BJ (cell line): Measurements from ENCODE around the gene CYB561D1. TPM values are rescaled to one million over a fixed set of nuclear protein-coding genes. Genes with fewer than 3 reads are reported as not detected.

Experiments used
- CTCF ChIA-PET: fragments of 350-600 bp; formaldehyde crosslinking; extraction: SDS; loops from one replicate; lab custom pipeline; 2021; ENCODE audit warnings: antibody characterized with exemption, inconsistent platforms; lab: Yijun Ruan, JAX
- POLR2A ChIA-PET: fragments of 300-600 bp; sonication (Branson Sonifier 250); formaldehyde crosslinking; extraction: SDS; loops from one replicate; lab custom pipeline; 2021; ENCODE audit warnings: antibody characterized with exemption; lab: Charles Lee
- DNase-seq: peaks from one replicate; pipeline ENCODE4 v3.0.0-alpha.2; 2011; ENCODE audit warnings: low read depth
- H3K27me3 ChIP-seq: 2 replicates; pipeline ENCODE4 v1.6.0; 2011; ENCODE audit warnings: low read length; ENCODE audit not compliant: control insufficient read depth, insufficient read depth
- H3K36me3 ChIP-seq: 2 replicates; pipeline ENCODE4 v1.5.1; 2011; ENCODE audit warnings: low read length; ENCODE audit not compliant: control insufficient read depth, insufficient read depth
- H3K4me3 ChIP-seq: 2 replicates; pipeline ENCODE4 v1.5.1; 2011; ENCODE audit warnings: low read depth, mild to moderate bottlenecking, control low read depth, low read length
- polyA plus RNA-seq: library from polyadenylated mRNA; depleted of rRNA; stranded (reverse); fragments of >200 nt; gene quantifications from 2 replicates; pipeline ENCODE4 v1.2.3, GENCODE V29; 2011
- TF ChIP-seq, protein P1 (sequence below): IDR thresholded peaks from 2 replicates; pipeline ENCODE4 v1.5.1; 2011; ENCODE audit warnings: low read depth, mild to moderate bottlenecking, control low read depth, inconsistent platforms, low read length, moderate library complexity; ENCODE audit not compliant: insufficient read depth

CYB561D1 gene
- polyA plus RNA-seq, 1 experiment = 10.8 TPM

DNA sequence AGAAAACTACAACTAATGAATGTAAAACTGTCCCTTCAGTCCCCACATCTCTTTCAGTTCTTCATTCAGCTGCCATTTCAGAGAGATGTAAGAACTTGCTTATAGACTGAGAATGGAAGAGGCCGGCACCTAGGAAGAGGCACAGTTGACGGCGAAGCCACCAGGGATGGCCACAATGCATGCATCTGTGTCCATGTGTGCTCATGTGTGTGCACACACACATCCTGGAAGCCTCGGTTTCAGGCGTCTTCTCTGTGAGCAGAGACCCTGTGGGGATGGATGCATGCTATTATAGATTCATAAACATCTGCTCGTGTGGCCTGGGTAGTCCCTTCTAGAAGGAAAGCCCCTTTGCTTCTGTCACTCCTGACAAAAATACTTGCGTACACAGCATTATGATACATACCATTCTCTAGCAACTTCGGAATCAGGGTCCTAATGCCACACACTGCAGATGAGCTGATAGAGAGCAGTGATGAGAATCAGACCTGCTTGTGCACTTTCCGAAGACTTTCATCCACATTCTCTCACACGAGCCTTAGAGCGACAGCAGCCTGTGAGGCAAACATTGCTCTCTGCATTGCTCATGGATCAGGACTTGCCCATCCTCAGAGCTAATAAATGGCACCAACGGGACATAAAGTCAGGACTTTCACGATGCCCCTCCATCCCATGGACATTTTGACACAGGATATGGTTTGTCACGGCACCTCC, 33.4 kb downstream of the CYB561D1 start:
- DNase-seq = no peak
- Histone ChIP-seq H3K36me3 (no peaks in the 10 kb centered on the region), H3K4me3 (no peak overlapping the region), H3K27me3 (no peaks in the 10 kb centered on the region)
- TF ChIP-seq, protein P1, sequence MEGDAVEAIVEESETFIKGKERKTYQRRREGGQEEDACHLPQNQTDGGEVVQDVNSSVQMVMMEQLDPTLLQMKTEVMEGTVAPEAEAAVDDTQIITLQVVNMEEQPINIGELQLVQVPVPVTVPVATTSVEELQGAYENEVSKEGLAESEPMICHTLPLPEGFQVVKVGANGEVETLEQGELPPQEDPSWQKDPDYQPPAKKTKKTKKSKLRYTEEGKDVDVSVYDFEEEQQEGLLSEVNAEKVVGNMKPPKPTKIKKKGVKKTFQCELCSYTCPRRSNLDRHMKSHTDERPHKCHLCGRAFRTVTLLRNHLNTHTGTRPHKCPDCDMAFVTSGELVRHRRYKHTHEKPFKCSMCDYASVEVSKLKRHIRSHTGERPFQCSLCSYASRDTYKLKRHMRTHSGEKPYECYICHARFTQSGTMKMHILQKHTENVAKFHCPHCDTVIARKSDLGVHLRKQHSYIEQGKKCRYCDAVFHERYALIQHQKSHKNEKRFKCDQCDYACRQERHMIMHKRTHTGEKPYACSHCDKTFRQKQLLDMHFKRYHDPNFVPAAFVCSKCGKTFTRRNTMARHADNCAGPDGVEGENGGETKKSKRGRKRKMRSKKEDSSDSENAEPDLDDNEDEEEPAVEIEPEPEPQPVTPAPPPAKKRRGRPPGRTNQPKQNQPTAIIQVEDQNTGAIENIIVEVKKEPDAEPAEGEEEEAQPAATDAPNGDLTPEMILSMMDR = no peak
- ChIA-PET POLR2A (no interaction called here), CTCF (interaction anchor here (26.3 kb wide), 1 partner anchor 29 kb away, joined by 1371 read pairs; the partner anchor contains the start of genes AMIGO1, ATXN7L2 and CYB561D1)

DNA sequence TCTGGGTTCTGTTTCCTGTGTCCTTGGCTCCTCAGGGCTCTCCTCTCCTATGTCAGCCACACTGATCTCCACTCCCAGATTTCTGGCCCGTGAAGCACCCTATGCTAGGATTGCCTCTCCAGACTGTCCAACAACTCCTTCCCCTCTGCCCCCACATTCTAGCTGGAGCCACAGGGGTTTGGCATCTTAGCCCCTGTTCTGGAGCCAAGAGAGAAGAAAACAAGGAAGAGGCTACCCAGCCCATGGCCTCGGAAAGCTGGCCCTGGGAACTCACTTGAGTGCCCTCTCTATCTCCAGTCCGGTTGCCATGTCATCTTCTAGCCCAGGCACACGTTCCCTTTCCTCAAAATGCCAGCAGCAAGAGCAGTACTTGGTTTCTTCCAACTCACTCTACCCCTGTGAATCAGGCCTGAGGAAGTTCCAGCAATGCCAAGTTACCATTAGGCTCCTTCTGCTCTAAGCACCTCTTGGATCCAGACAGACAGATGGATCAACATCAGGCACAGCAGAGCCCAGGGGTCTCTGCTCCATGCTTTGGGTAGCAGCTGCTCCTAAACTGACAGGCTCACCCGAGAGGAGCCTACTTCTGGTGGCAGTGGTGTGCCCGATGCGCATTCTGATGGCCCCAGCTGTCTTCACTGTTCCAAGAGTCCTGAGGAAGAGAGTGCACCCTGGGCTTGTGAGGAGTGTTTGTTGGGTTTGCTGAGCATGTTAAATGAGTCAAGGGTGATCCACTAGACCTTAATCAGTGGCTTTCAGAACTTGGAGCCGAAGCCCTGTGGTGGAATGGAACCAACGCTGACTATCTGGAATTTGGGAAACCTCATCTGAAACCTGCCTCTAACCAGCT, 34.2 kb downstream of the CYB561D1 start:
- DNase-seq = no peak
- CTCF ChIA-PET = interaction anchor here (1.1 to 26.3 kb wide), 4 partner anchors 8 to 102 kb away, joined by 3 to 1371 read pairs (median 6); partner anchors contain the start of genes AMIGO1, ATXN7L2, CYB561D1 and SYPL2
- H3K27me3 ChIP-seq = no peaks in the 10 kb centered on the region
- H3K36me3 ChIP-seq = no peaks in the 10 kb centered on the region
- POLR2A ChIA-PET = no interaction called here
- H3K4me3 ChIP-seq = no peak overlapping the region
- TF ChIP-seq, protein P1 = no peak

DNA sequence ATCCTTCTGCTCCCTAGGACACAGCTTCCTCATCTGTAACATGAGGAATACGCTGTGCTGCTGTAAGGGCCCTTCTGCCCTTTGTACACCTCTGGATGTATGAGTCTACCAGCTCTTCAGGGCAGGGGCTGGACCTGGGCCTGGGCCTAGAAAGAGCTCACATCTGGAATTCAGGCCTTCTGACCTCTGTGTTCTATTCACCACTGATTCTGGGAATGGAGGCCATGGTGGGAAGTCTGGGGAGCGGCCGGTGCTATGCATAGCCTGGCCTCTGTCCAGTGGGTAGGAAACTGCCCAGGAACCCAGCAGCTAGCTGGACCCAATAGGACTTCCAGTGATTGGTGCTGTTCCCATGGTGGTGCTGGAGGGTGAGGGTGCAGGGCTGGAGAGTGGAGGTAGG, 34.8 kb downstream of the CYB561D1 start:
- POLR2A ChIA-PET = interaction anchor here (0.5 kb wide), 1 partner anchor 95 kb away, joined by 3 read pairs; no protein-coding TSS in a partner anchor
- no peak for DNase-seq

DNA sequence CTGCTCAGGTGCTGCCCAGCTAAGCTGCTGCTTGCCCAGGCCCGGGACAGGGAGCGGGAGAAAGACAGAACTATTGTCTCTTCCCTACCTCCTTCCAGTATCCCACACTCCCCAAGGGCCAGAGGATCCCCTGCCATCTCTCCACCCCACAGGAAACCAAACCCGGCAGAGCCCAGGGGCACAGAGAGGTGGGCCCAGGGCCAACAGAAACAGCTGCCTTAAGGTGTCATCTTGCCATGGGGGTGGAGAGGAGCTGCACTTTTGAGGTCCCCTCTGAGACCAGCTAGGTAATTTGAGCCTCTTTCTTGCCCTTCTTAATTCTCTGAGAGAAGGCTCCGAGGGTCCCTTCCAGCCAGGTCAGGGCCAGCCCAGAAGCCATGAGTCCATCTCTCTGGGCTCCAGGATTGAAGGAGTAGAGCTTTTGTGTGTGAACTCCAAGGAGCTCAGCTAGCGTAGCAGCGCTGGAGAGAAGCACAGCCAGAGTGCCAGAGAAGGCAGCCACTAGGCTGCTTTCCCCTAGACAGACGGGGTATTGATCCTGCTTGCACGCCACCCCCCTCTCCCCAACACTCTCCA, 36.1 kb downstream of the CYB561D1 start:
- no peaks in the 10 kb centered on the region for H3K36me3 ChIP-seq
- TF ChIP-seq, protein P1 = no peak
- DNase-seq = no peak
- ChIA-PET POLR2A (no interaction called here), CTCF (interaction anchor here (0.8 to 26.3 kb wide), 13 partner anchors 8 to 266 kb away, joined by 3 to 1371 read pairs (median 5); partner anchors contain the start of genes AMIGO1, ATXN7L2, CYB561D1 and GPR61)
- no peak overlapping the region for H3K4me3 ChIP-seq
- no peaks in the 10 kb centered on the region for H3K27me3 ChIP-seq

More for the DNA sequence above, 34.8 kb downstream of the CYB561D1 start:
- CTCF ChIA-PET = interaction anchor here (1.1 to 26.3 kb wide), 5 partner anchors 9 to 265 kb away, joined by 3 to 1371 read pairs (median 4); partner anchors contain the start of genes AMIGO1, ATXN7L2, CYB561D1 and SYPL2
- Histone ChIP-seq H3K4me3 (no peak overlapping the region), H3K36me3 (no peaks in the 10 kb centered on the region), H3K27me3 (no peaks in the 10 kb centered on the region)
- TF ChIP-seq, protein P1 = no peak
